Germinal center (tissue), 1 donor: Measurements from ENCODE around the gene CAMTA1.

Experiments used
- DNase-seq: peaks from one replicate; pipeline ENCODE4 v3.0.0; 2012; ENCODE audit warnings: mixed read lengths, low spot score

The CAMTA1 gene

DNA sequence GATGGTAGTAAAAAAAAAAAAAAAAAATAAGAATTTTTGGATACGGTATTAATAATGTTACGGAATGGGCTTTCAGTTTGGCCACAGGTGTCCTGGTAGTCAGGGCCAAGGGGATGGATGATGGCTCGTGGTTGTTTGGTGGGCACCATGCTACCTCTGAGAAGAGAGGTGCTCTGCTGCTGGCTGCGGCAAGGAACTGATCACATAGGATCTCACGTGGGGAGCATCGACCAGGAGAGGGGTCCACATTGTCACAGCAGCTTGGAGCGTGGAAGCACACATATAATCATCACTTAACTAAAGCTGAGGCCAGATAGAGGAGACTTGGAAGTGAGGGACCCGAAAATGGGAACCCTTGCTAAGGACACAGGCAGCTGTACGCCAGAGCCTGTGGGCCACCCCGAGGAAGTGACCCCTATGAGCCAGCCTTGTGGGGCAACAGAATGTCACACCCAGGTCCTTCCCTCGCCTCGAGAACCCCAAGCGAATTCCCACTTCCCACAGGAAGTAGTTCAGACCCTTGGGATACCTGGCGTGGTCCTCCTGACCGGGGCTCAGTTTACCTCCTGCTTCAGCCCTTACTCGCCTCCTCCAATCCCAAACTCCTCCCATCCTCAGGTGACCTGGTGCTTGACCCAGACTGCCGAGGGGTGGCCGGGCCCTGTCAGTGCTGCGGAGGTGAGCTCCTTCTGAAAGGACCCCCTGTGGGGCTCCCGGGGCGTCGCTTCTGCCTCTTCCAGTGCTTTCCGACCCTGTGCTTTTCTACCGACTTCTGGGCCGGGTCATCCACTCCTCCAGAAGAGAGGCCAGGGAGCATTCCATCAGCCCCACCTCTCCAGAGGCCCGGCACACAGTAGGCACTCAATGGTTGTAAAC is 222.0 kb downstream of the CAMTA1 start:
- no peak for DNase-seq

DNA sequence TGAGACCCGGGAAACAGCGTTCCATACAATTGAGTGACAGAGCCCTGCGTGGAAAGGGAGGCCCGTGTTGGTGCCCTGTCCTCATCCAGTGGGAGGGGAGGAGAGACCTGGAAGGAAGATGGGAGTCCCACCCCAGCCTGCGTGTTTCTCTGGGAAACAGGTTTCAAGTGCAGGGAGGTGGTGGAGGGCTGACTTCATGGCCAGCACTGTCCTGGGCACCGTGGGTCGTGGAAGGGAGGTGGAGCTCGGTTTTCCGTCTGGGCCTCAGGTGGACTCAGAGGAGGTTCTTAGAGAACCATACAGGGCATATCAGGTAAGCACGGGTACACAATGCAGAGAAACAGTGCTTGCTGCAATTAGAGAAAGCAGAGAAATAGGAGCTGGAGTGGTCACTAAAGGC is 222.6 kb downstream of the CAMTA1 start:
- no peak for DNase-seq

DNA sequence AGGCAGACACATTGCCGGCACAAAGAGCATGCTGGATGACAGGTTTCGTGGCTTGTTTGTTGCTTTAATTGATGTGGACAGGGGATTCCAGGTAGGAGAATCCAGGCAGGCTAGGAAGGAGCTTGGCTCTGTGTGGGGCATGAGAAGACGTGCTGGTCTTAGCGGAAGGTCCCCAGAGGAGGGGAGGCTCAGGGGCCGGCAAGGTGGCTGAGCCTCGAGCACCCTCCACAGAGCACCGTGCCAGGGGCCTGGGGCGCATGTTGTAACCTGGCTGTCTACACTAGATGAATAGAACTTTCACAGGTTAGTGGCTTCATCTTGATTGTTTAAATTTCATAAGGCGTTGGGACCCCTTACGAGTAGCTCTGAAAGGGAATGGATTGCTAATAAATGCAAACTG is 223.1 kb downstream of the CAMTA1 start:
- no peak for DNase-seq

DNA sequence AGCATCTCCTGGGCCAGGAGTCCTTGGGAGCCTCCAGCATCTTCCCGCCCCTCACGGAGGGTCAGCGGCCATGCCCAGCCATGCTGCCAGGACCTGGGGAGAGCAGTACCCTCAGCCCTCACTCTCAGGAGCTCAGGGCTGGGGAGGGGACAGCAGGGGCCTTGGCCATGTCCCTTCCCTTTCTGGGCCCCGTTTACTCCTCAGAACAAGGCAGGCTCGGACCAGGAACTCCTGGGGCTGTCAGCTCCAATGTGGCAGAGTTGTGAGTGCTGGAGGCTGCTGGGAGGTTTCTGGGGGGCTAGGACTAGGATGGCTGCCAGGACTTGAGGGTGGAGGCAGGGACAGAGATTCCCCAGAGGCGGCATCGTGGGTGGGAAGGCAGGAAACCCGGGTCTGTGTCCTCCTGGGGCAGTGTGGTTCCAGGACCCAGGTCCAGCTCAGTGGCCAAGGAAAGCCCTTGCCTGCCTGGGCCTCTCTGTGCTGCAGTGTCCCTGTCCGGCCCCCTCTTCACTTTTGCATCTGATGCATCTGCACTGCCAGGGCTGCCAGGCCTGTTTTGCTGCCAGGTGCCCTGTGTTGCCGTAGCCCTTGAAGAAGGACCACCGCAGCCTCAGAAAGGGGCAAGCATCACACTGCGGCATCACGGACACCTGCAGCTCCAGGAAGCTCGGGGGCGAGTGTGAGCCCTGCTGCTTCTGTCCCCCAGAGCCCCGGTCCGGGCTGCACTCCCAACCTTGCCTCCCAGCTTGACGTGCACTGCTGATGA is 223.9 kb downstream of the CAMTA1 start:
- no peak for DNase-seq

DNA sequence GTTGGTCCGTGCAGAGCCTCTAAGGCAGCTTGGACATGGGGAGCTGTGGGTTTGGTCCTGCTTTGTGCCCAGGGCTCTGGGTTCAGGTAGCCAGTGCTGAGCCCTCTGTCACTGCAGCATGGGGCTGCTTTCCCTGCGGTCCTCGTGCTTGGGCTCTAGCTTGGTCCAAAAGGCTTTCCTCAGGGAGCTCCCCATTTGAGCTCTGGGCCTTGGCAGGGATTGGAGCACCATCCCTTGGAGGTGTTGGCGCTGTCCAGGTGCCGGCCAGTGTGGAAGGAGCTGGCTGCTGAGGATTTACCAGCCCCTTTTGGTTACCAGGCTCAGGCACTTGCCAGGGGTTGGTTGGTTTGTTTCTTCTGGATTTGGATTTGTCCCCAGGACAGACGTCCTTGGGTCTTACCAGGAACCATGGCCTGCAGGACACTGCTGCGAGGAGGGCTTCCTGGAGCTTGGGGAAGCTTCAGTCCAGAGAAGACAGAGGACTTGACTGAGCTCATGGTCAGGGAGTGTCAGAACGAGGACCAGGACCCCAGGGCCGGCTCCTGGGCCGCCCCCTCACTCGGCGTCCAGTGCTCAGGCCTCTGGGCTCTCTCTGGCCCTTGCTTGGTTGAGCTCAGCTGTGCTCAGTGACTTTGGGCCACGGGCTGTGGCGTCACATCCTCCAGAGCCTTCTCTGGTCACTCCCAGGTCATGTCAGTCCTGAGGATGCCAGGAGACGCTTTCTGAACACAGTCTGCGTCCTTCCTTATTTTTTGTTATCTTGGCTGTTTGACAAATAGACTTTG is 224.7 kb downstream of the CAMTA1 start:
- no peak for DNase-seq

DNA sequence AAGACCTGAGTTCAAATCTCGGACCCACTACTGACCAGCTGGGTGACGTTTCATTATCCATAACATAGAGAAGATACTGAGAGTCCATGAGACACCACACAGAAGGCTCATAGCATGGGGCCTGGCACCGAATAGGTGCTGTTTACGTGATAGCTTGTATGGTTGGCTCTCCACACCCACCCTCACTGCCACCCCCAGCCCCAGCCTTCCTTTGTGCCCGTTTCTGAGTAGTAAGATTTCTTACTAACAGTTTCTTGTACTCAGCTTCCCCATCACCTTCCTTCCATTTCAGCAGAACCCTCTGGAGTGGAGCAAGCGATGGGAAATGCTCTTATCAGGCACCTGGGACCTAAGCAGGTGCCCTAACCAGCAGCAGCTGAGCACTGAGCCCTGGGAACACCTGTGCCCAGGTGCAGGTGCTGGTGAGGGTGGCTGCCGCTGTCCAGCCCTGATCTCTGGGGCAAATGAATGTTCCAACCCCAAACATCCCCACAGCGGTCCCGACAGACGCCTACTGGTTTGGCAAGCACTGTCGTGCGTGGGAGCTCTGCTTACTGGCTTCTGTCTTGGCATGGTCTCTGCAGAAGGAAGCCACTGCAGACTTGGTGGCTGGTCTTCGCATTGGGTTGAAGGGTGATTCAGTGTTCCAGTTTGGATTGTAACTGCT is 225.4 kb downstream of the CAMTA1 start:
- no peak for DNase-seq

DNA sequence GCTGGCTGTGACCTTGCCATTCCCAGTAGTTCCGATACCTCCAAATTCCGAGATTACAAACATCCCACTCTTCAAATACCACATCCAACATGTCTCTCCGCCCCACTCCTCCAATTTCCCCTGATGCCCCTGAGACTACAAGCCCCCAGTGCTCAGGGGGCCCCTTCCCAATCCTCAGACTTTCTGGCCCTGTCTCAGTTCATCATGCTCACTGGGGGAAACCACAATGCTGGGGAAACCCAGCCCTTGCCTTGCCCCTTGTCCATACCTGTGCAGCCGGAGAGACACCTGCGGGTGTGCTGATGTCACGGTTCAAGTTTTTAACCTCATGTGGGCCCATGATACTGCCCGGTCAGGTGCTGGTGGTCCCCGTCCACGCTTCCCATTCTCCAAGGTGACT is 226.6 kb downstream of the CAMTA1 start:
- DNase-seq = no peak

DNA sequence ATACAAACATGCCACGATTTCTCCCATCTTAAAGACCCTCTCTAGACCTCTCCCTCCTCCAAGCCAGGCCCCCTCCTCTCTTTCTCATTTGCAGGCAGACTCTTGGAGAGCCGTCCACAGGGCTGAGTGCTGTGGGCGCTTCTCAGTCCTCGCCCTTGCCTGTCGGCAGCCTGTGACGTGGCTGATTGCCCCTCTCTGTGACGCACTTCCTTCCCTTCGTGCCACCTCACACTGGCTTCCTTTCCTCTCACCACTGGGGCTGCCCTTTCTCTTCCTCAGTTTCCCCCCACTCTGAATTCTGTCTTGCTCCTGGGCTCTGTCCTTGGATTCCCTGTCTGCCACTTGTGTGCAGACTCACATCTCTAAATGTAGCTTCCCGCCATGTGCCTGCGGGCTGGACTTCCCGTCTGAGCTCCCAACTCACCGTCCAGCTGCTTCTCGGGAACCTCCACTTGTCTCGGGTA is 227.2 kb downstream of the CAMTA1 start:
- no peak for DNase-seq

DNA sequence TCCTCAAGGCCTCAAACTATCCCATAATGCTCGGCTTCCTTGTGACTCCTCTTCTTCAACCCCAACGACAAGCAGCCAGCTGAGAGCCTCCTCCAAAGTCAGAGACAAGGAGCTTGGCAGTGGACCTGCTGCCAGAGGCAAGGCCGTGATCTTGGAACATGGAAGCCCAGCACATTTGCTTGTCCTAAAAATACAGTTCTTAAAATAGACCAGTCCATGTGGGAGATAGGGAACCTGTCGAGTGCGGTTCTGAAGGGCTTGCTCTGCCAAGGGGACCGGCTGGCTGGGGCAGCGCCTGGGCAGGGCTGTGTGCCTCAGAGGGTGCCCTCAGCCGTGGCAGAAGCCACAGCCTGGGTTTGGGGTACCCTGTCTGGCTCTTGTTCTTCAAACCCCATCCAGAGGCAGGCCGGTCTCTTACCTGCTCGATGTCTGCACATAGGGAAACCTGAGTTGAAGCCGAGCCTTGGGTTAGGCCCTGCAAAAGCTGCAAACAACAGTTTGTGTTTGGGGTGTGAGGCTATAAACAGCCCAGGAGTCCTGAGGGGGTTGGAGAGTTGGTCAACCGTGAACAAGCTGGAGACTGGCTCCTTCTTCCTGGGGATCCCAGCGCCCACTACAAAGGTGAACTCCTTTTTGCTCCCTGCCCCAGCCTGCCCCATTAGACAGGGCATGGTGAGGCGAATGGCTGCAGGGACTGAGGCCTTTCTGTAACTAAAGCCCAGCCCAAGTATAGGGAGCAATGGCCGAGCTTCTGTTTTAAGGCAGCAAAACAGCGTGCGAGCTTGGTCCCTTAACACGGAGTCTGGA is 228.8 kb downstream of the CAMTA1 start:
- no peak for DNase-seq

DNA sequence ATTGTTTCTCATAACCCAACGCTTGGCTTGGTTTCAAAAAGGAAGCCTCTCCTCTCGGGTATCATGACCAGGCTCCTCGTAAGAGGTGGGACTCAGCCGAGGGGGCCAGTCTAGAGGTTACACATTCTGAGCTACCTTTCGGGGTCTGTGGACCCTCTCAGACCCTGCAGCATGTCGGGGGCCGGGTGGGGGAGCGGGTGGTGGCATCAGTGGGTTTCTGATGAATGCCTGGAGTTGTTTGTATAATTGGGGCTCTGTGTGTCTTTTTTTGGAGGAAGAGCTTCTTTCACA is 229.3 kb downstream of the CAMTA1 start:
- DNase-seq = no peak

DNA sequence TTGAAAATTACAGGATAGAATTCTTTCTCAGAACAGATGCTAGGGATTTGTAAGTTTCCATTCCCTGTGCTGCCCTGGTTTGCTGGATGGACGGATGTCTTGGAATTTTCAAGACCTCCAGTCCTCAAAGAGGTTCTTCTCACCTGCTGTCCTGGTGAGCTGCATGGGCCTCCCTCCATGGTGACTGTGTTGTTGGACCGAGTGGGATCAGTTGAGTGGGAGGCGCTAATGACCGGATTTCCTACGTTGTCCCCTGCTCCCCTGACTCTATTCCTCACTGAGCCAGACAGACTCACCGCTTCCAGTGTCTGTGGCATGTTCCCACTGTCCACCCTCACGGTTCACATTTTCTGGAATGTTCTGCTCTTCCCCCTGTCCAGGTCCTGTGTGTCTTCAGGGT is 229.8 kb downstream of the CAMTA1 start:
- DNase-seq = no peak

DNA sequence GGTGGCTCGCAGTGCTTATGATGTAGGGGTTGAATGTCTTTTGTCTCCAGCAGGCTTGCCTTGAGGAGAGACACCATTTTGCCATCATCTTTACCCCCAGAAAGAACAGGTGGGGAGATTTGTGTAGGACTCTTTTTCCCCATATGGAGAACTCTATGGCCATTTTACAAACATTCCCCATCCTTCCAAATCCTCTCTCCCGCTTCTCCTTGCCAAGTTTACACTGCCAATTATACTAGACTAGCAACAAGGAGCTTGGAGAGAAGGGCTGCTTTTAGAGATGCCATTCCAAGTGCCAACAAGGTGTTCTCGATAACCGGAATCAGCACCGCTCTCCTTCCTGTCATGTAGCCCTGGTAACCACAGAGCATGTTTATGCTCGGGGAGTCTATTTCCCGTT is 233.1 kb downstream of the CAMTA1 start:
- DNase-seq = no peak

DNA sequence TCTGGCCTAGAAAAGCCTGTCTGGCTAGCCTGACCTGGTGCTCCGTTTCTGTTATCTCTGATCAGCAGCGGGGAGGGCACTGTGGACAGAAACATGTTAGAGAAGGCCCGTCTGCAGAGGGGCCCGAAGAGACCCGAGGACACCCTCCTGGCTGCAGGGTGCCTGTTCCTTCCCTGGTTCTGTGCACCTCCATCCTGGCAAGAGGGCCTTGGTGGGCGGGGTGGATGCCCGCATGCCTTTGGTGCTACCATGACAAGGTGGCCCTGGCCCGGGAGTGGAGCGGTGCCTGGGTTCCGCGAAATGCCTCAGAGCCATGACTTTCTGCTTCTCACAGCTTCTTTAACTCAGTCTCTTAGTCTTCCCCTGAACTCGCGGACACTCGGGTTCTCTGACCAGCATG is 233.6 kb downstream of the CAMTA1 start:
- DNase-seq = no peak

DNA sequence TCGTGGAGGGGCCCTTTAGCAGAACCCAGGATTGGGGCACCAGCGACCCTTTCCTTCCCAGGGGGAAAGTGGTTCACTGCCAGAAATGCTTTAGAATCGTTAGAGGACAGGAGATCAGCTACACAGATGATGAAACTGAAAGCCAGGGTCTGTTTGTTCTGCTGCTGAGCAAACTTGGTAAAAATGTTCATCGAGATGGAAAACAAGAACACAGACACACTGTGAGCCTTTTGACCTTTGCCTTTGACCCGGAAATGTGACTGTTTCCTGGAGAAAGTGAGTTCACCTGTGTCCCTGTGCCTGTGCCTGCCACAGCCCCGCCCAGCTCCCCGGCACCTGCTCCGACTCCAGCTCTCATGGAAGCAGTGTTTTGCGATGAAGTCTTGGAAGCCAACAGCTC is 234.3 kb downstream of the CAMTA1 start:
- DNase-seq = no peak

DNA sequence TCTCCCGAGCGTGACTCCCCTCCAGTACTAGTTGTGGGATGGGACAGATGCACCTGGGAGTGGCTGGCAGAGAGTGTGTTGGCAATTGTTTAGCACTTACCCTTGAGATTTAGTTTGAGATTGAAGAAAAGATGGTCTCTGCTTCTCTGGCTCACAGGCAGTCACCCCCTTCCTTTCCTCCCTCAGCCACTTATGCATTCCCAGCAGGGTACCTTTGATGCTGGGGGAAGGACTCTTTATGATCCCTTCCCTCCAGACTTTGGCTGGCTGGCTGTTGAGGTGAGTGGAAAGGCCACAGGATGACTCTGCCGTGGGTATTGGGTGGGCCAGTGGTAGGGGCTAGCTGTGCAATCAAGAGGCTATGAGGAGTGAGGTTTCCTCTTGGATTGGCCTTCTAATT is 236.8 kb downstream of the CAMTA1 start:
- no peak for DNase-seq

DNA sequence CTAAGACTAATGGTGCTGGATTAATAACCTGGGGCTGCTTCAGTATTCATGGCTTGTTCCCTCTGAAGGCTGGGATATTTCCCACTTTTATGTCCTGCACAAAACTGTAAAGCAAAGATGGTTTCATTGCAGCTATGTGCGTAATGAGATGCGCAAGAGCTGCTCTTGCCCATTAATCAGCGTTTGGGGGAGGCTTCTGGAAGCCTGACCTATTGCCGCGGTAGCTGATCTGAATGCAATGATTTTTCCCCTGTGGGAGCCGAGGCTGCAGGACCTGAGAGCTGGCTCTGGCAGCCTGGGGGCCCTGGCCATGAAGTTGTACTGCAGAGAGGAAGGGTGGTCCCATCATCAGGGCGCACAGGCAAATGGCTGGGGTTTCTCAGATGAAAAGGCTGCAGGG is 239.8 kb downstream of the CAMTA1 start:
- DNase-seq = no peak

DNA sequence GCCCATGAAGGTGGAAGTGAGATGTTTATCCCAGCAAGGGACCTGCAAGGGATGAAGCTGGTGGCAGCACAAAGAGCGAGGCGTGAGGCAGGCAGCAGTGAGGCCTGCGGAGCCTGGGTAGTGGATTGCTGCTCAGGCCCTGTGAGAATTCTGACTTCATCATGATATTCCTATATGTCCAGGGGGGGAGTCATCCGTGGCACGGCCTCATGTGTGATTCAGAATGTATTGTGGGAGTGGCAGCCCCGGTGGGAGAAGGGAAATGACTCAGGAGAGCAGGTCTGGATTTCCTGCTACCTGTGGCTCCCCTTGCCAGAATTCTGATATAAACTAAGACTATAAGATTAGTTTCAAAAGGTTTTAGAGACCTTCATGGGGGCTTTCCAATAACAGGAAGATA is 240.9 kb downstream of the CAMTA1 start:
- no peak for DNase-seq

DNA sequence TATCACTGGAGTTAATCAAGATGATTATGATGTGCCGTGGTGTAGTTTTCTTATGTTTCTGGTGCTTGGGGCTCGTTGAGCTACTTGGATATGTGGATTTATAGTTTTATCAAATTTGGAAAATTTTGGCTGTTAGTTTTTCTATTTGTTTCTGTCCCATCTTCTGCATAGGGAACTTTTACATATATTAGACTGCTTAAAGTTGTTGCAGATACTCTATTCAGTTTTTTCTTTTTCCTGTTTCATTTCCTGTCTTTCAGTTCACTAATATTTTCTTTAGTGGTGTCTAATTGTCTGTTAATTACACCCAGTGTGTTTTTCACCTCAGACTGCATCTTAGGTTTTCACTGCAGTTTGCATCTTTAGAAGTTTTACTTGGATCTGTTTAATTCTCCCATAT is 247.7 kb downstream of the CAMTA1 start:
- DNase-seq = no peak

DNA sequence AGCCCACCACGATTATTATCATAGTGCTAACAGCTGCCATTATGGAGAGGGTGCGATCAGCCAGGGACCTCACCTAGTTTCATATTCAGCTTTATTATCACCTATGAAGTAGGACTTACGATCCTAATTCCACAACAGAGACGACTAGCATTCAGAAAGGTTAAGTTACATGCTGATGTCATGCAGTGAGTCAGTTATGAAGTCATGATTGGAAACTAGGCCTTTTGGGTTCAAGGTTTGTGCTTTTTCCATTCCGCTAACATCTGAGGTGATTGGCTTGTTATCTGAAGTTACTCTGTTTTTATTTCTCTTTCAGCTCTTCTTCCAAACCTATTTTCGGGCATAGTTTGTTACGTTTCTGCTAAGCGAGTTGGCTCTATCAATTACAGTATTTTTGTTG is 251.1 kb downstream of the CAMTA1 start:
- DNase-seq = no peak

DNA sequence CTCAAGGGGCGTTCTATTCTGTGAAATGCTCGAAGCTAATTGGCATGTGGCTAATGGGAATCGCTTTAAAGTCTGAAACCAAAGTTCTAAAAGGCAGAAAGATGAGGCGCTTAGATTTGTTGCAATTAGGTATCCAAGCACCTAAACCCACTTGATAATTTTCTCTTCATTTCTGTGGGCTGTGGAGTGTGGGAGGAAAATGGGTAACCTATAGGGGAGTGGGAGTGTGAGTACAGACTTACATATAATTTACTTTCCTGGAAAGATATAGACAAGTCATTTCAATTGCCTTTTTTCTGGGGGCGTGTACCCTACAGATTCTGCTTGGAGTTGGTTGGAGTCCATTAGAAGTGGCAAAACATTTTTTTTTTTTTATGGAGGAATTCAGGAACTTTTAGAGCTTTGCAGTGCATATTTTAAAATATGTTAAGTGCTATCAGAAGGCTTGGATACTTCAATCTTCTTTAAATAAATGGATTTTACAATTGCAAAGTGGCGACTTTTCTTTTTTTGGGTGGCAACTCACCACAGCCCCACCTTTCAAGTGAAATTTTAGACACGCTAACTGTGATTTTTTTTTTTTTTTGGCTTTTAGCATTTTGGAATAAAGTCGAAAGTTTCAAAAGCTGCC is 254.5 kb downstream of the CAMTA1 start:
- no peak for DNase-seq
